HepG2 (cell line): Measurements from ENCODE around the gene TOMM40L. TPM values are rescaled to one million over a fixed set of nuclear protein-coding genes. Genes with fewer than 3 reads are reported as not detected.

Experiments
- ARID3A ChIP-seq: IDR thresholded peaks from 2 replicates; pipeline ENCODE4 v1.6.1; 2012; ENCODE audit warnings: low read depth, low read length, improper control_type of control experiment
- DNMT1 ChIP-seq: sonication (generic); formaldehyde crosslinking; IDR thresholded peaks from 2 replicates; pipeline ENCODE4 v1.5.1; 2020; ENCODE audit warnings: mild to moderate bottlenecking, missing genetic modification reagents
- GFI1 ChIP-seq: sonication (generic); formaldehyde crosslinking; IDR thresholded peaks from 2 replicates; pipeline ENCODE4 v1.5.0; 2020; ENCODE audit warnings: missing genetic modification reagents, mild to moderate bottlenecking, borderline replicate concordance
- HES4 ChIP-seq: sonication (generic); formaldehyde crosslinking; IDR thresholded peaks from 2 replicates; pipeline ENCODE4 v1.9.0; 2021; ENCODE audit warnings: mild to moderate bottlenecking, missing genetic modification reagents, borderline replicate concordance
- MIXL1 ChIP-seq: IDR thresholded peaks from 2 replicates; pipeline ENCODE4 v1.6.1; 2016
- MTF1 ChIP-seq: sonication (generic); formaldehyde crosslinking; IDR thresholded peaks from 2 replicates; pipeline ENCODE4 v1.5.0; 2020; ENCODE audit warnings: missing genetic modification reagents
- PREB ChIP-seq: sonication (generic); formaldehyde crosslinking; IDR thresholded peaks from 2 replicates; pipeline ENCODE4 v1.4.0; 2020; ENCODE audit warnings: missing genetic modification reagents
- PTBP1 ChIP-seq: fragments of 200-400 bp; formaldehyde crosslinking; IDR thresholded peaks from 2 replicates; pipeline ENCODE4 v1.6.1; 2018; ENCODE audit warnings: low read length, low read depth; ENCODE audit not compliant: poor library complexity, severe bottlenecking
- RNF219 ChIP-seq: sonication (generic); formaldehyde crosslinking; IDR thresholded peaks from 2 replicates; pipeline ENCODE4 v1.5.0; 2020; ENCODE audit warnings: mild to moderate bottlenecking, missing genetic modification reagents
- THAP7 ChIP-seq: sonication (generic); formaldehyde crosslinking; IDR thresholded peaks from 2 replicates; pipeline ENCODE4 v1.8.1; 2023; ENCODE audit warnings: mild to moderate bottlenecking, missing genetic modification reagents
- ZNF326 ChIP-seq: sonication (generic); formaldehyde crosslinking; IDR thresholded peaks from 2 replicates; pipeline ENCODE4 v1.4.0; 2020; ENCODE audit warnings: missing genetic modification reagents, borderline replicate concordance
- ZNF572 ChIP-seq: sonication (generic); formaldehyde crosslinking; IDR thresholded peaks from 2 replicates; pipeline ENCODE4 v1.5.1; 2020; ENCODE audit warnings: mild to moderate bottlenecking, missing genetic modification reagents
- ZNF614 ChIP-seq: IDR thresholded peaks from 2 replicates; pipeline ENCODE4 v1.6.1; 2018; ENCODE audit warnings: missing biosample characterization, missing genetic modification reagents, inconsistent platforms, borderline replicate concordance
- ZNF646 ChIP-seq: sonication (generic); formaldehyde crosslinking; IDR thresholded peaks from 2 replicates; pipeline ENCODE4 v1.9.0; 2021; ENCODE audit warnings: mild to moderate bottlenecking, missing genetic modification reagents
- ZNF800 ChIP-seq: sonication (generic); formaldehyde crosslinking; IDR thresholded peaks from 2 replicates; pipeline ENCODE4 v1.4.0; 2020; ENCODE audit warnings: missing genetic modification reagents
- ZNF879 ChIP-seq: sonication (generic); formaldehyde crosslinking; IDR thresholded peaks from 2 replicates; pipeline ENCODE4 v1.8.1; 2023; ENCODE audit warnings: missing genetic modification reagents
- polyA plus RNA-seq, 8 experiments: library from polyadenylated mRNA; depleted of rRNA in 3 of 8; stranded (reverse) in 7 of 8; unstranded in 1 of 8; fragments of >200 nt; fragmentation: Illumina TruSeq in 4 of 8; extraction: Trizol in 4 of 8; gene quantifications; 2 replicates each; pipeline versions ENCODE4 v1.2.1 to v1.2.3, GENCODE V29; 2011 to 2016; ENCODE audit warnings: low read depth in 4 of 8, missing spikeins in 1 of 8, mixed read lengths in 1 of 8; ENCODE audit not compliant: insufficient read depth in 1 of 8
- total RNA-seq, 5 experiments: library from RNA; depleted of rRNA; stranded (reverse); fragments of >200 nt; fragmentation: Illumina TruSeq; extraction: Trizol; gene quantifications; 2 replicates each; pipeline ENCODE4 v1.2.3, GENCODE V29; 2016; ENCODE audit warnings: low read depth in 1 of 5

TOMM40L gene
- total and polyA plus RNA-seq, 2 of the 13 experiments (the other 11 are each of a cell fraction or from before 2014, with no cell fraction given): 14.1 to 26.2 TPM

GRCh38 chr1:161238039-161238473, 12.2 kb downstream of the TOMM40L start, which contains the start of gene NR1I3 (continued):
- peak; percentile 24 for TF ChIP-seq ARID3A
- no peak for TF ChIP-seq PTBP1
- no peak for TF ChIP-seq ZNF326 (CRISPR knock-in tag)
- no peak for TF ChIP-seq THAP7
- no peak for TF ChIP-seq DNMT1
- no peak; the same call in 1 of the 2 replicates for TF ChIP-seq MIXL1
- no peak for TF ChIP-seq RNF219 (CRISPR knock-in tag)
- peak; percentile 91 for TF ChIP-seq GFI1 (CRISPR knock-in tag)
- no peak for TF ChIP-seq ZNF614 (CRISPR knock-in tag)
- no peak for TF ChIP-seq MTF1 (CRISPR knock-in tag)
- TF ChIP-seq ZNF646 (CRISPR knock-in tag): no peak
- TF ChIP-seq ZNF572 (CRISPR knock-in tag): no peak
- no peak for TF ChIP-seq ZNF879 (CRISPR knock-in tag)
- no peak for TF ChIP-seq ZNF800 (CRISPR knock-in tag)
- TF ChIP-seq HES4: no peak
- no peak for TF ChIP-seq PREB (CRISPR knock-in tag)
